Psoas muscle (tissue), 8 donors: Measurements from ENCODE around the gene RPS6KB2. TPM values are rescaled to one million over a fixed set of nuclear protein-coding genes. Genes with fewer than 3 reads are reported as not detected.

Experiments
- ATAC-seq, 4 donors: fragments of 200-7000 bp; cut with Tn5 transposase; one replicate each; pipeline ENCODE4 v1.9.1; 2020; ENCODE audit warnings: moderate library complexity in 3 of 4, mild to moderate bottlenecking in 2 of 4
- DNase-seq, 2 donors: peaks; one replicate each; pipeline ENCODE4 v3.0.0-alpha.2; 2020
- H3K27ac ChIP-seq: fragments of 200-600 bp; one replicate; pipeline ENCODE4 v1.8.0; 2022
- H3K27me3 ChIP-seq, 3 donors: fragments of 200-600 bp in 1 of 3; one replicate each; pipeline versions ENCODE4 v1.6.1 to v1.8.0; 2013 to 2022; ENCODE audit warnings: low read length in 2 of 3, mild to moderate bottlenecking in 2 of 3, moderate library complexity in 1 of 3; ENCODE audit not compliant: insufficient read depth in 3 of 3
- H3K36me3 ChIP-seq, 2 donors: fragments of 200-600 bp in 1 of 2; one replicate each; pipeline versions ENCODE4 v1.6.1 to v1.8.0; 2013 to 2022; ENCODE audit warnings: low read depth in 1 of 2, mild to moderate bottlenecking in 1 of 2, moderate library complexity in 1 of 2; ENCODE audit not compliant: insufficient read depth in 1 of 2
- H3K4me1 ChIP-seq: fragments of 200-600 bp; one replicate; pipeline ENCODE4 v1.8.0; 2022
- H3K4me3 ChIP-seq: fragments of 200-600 bp; one replicate; pipeline ENCODE4 v1.8.0; 2022; ENCODE audit warnings: mild to moderate bottlenecking
- H3K9me3 ChIP-seq: fragments of 200-600 bp; one replicate; pipeline ENCODE4 v1.8.0; 2022
- WGBS, 3 donors: extraction: QIAGEN DNeasy Blood & Tissue Kit; methylation state at CpG; one replicate each; pipeline versions ENCODE4 v1.1.6 to v1.1.7; 2013; 5-methylcytosine and 5-hydroxymethylcytosine counted together
- intact Hi-C, 2 donors: fragments of 100-400 bp; cut with DNase I; formaldehyde crosslinking; loops; one replicate each; pipeline versions ENCODE4 v1.11.0 to v1.14.2; 2022
- polyA plus RNA-seq, 3 donors: library from polyadenylated mRNA; stranded (reverse); fragments of 200-250 nt; gene quantifications; one replicate each; pipeline ENCODE4 v1.2.3, GENCODE V29; 2013
- total RNA-seq, 4 donors: library from RNA; stranded (reverse); fragmentation: NEBNext Ultra II Directional in 2 of 4; extraction: Animal tissue kit (Norgen Biotek cat#: 25700) in 2 of 4; gene quantifications; one replicate each; pipeline versions ENCODE4 v1.2.1 to v1.2.4, GENCODE V29; 2021 to 2023
- TF ChIP-seq, protein P1 (sequence below): fragments of 200-600 bp; IDR thresholded peaks from one replicate; pipeline ENCODE4 v1.8.0; 2022; ENCODE audit warnings: antibody characterized with exemption
- donor health status: healthy with polysubstance abuse.
- donor health status: DM: no; HTN: no; CAD: no; lungs with moderate emphysema.
- donor health status: Bipolar disorder and iron deficiency.
- donor health status: healthy.
- donor health status: DM: yes; HTN: yes; CAD: no.
- donor health status: DM: no; HTN: no; CAD: no.
- donor health status: DM: no; HTN: no; CAD: no.
- donor health status: DM: yes; HTN: yes; CAD: no.

Gene RPS6KB2
- total and polyA plus RNA-seq, 7 donors, result 23.1 to 64.6 (median 27.2) TPM

DNA sequence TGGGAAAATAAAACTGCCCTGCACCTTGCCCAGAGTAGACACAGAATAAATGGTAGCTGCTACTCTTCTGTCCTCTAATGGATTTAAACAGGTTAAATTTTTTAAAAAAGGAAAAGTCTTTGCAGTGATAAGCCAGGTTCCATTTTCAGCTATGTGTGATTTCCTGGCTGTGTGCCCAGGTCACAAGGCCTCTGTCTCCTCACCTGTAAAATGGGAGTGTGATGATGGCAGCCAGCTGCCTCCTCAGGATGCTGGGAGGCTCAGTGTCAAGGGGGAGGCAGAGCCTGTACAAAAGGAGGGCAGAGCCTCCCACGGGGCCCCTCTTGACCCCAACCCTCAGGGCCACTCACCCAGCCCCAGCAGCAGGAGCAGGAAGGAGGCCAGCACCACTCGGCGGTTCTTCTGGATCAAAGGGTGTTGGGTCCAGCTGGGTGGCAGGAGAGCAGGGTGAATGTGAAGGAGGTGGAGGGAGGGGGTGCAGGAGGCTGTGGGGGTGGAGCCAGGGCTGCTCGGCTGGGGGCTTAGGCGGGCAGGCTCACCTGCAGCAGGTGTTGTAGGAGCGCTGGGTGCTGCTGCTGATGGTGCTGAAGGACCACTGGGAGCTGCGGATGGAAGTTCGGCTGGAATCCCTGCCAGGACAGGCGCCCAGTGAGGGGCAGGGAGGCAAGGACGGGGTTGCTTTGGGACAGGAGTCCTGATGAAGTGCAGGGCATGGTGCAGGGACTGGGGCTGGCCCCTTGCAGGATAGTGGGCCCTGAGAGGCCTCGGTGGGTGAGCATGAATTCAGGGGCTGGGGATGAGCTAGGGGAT is 38.9 kb downstream of the RPS6KB2 start:
- TF ChIP-seq, protein P1, sequence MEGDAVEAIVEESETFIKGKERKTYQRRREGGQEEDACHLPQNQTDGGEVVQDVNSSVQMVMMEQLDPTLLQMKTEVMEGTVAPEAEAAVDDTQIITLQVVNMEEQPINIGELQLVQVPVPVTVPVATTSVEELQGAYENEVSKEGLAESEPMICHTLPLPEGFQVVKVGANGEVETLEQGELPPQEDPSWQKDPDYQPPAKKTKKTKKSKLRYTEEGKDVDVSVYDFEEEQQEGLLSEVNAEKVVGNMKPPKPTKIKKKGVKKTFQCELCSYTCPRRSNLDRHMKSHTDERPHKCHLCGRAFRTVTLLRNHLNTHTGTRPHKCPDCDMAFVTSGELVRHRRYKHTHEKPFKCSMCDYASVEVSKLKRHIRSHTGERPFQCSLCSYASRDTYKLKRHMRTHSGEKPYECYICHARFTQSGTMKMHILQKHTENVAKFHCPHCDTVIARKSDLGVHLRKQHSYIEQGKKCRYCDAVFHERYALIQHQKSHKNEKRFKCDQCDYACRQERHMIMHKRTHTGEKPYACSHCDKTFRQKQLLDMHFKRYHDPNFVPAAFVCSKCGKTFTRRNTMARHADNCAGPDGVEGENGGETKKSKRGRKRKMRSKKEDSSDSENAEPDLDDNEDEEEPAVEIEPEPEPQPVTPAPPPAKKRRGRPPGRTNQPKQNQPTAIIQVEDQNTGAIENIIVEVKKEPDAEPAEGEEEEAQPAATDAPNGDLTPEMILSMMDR, result no peak
- H3K9me3 ChIP-seq, result no peaks in the 10 kb centered on the region
- no peak overlapping the region for H3K27ac ChIP-seq
- ATAC-seq (no peak), DNase-seq (no peak)
- H3K4me3 ChIP-seq, result no peak overlapping the region
- 74 to 80% (median 77%) methylated on average over 10 to 11 of the region's 11 CpGs for WGBS, 3 donors
- no peaks in the 10 kb centered on the region for H3K27me3 ChIP-seq
- peaks cover 0 to 5% of the 10 kb centered on the region in 2 donors for H3K36me3 ChIP-seq
- intact Hi-C loops, result loop anchor here (5.0 kb wide), 3 partner anchors 40 to 65 kb away; partner anchors contain the start of genes PPP1CA (in 2 of the 2), RPS6KB2 (in 2 of the 2), TBC1D10C (in 2 of the 2) and CDK2AP2 (in 1 of the 2)
- H3K4me1 ChIP-seq, result peaks cover 20% of the 10 kb centered on the region

- Histone ChIP-seq H3K36me3 (peaks cover 0 to 5% of the 10 kb centered on the region in 2 donors), H3K4me3 (peak overlapping the region; percentile 98), H3K27me3 (no peaks in the 10 kb centered on the region), H3K4me1 (peaks cover 20% of the 10 kb centered on the region), H3K9me3 (no peaks in the 10 kb centered on the region), H3K27ac (peak overlapping the region; percentile 85)
- TF ChIP-seq, protein P1, result no peak
- ATAC-seq (no peak), DNase-seq (no peak)
- intact Hi-C loops, result loop anchor here (5.0 kb wide), 3 partner anchors 39 to 66 kb away; partner anchors contain the start of genes PPP1CA (in 2 of the 2), RPS6KB2 (in 2 of the 2), TBC1D10C (in 2 of the 2) and CDK2AP2 (in 1 of the 2)
- 18 to 24% (median 23%) methylated on average over 5 of the region's 5 CpGs for WGBS, 3 donors
These were observed 39.8 kb downstream of the RPS6KB2 start for GRCh38 chr11:67468056-67468455.

GRCh38 chr11:67468456-67468758 is 40.1 kb downstream of the RPS6KB2 start:
- no peaks in the 10 kb centered on the region for H3K9me3 ChIP-seq
- H3K27me3 ChIP-seq, result no peaks in the 10 kb centered on the region
- 2 to 3% (median 3%) methylated on average over 5 to 6 of the region's 6 CpGs for WGBS, 3 donors
- peak overlapping the region; percentile 85 for H3K27ac ChIP-seq
- TF ChIP-seq, protein P1, result no peak
- no peak for ATAC-seq
- H3K36me3 ChIP-seq, result peaks cover 0 to 5% of the 10 kb centered on the region in 2 donors
- intact Hi-C loops, result loop anchor here (5.0 kb wide), 3 partner anchors 39 to 66 kb away; partner anchors contain the start of genes PPP1CA (in 2 of the 2), RPS6KB2 (in 2 of the 2), TBC1D10C (in 2 of the 2) and CDK2AP2 (in 1 of the 2)
- H3K4me3 ChIP-seq, result peak overlapping the region; percentile 98
- DNase-seq, result no peak
- peaks cover 20% of the 10 kb centered on the region for H3K4me1 ChIP-seq

DNA sequence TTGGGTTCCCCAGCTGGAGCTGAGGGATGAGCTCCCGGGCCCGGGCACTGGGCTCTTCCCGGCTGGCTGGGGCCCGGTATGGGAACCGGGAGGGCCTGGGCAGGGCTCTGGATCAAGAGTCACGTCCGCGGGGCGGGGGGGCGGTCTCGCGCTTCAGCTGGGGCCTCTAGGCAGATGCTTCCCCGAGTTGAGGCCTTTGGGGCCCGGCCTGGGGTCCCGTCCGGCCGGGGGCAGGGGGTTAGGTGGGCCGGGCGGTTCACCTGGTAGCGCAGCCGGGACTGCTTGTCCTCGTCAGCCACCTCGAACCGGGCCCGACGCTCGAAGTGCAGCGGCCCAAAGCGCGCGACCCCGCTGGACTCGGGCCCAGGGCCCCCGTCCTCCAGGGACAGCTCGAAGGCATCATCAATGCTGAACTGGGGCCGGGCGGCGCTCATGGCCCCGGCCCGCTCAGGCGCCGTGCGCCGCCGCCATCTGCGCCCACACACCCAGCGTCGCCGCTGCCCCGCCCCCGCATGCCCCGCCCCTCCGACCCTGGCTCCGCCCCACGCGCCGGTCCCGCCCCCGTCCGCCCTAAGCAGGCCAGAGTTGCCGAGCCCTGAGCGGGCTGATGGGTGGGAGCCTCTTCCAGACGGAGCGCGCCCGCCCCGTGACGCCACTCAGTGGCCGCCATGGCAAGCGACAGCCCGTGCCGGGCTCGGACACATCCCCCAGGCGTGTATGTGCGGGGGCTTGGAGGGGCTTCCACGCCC is 40.6 kb downstream of the RPS6KB2 start, which contains the start of gene TMEM134:
Gene TMEM134, minus strand, starts transcription at position 493 of the 749 bp plus-strand sequence. Its CDS starts 59 bp downstream, at position 434.
- Histone ChIP-seq H3K27ac (peak within 1 kb of the TSS; percentile 85), H3K4me1 (peaks cover 15% of the 10 kb centered on the region), H3K27me3 (no peaks in the 10 kb centered on the region), H3K4me3 (peak within 1 kb of the TSS; percentile 98), H3K9me3 (no peaks in the 10 kb centered on the region), H3K36me3 (peaks cover 0 to 5% of the 10 kb centered on the region in 2 donors)
- WGBS, 3 donors, result 0 to 1% (median 0%) methylated on average over 39 to 76 of the region's 76 CpGs
- intact Hi-C loops, result loop anchor here (5.0 kb wide), 3 partner anchors 38 to 67 kb away; partner anchors contain the start of genes PPP1CA (in 2 of the 2), RPS6KB2 (in 2 of the 2), TBC1D10C (in 2 of the 2) and CDK2AP2 (in 1 of the 2)
- ATAC-seq (peak; percentile 93 to 97 (median 96)), DNase-seq (peak; percentile 93 to 97)
- TF ChIP-seq, protein P1, result peak; percentile 47
